ENCODE measurements around the gene ADAMTS16. TPM values are rescaled to one million over a fixed set of nuclear protein-coding genes. Genes with fewer than 3 reads are reported as not detected.

Gene ADAMTS16
- total RNA-seq, 1 experiment from 2014 or later: 0.28 TPM

DNA sequence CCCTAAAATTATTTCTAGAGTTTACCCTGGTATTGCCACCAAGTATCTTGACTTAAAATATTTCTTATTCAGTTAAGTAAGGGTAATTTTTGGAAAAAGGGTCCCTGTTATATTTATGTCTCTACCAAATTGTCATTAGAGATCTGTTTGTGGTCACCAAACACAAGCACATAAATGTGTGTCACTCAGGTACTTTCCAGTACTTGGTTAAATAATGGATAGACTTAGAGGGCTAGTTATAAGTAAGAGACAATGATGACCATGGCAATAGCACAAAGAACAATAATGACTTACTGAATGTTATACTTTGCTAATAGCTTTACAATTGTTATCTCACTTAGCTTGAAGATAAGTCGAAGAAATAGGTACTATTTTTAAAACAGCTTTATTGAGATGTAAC is 9.0 kb downstream of the ADAMTS16 start:
- no TSS peak for BruUV-seq (replicated peaks)
- no peak overlapping the region for H3K4me3 ChIP-seq (ENCODE audit: low read depth, low read length, poor library complexity, severe bottlenecking)
- no peaks in the 10 kb centered on the region for H3K4me1 ChIP-seq (ENCODE audit: insufficient read depth, low read length, poor library complexity, severe bottlenecking)
- no peak for DNase-seq (ENCODE audit: low spot score)
- H3K36me3 ChIP-seq (ENCODE audit: insufficient read depth, low read length, poor library complexity, severe bottlenecking): no peaks in the 10 kb centered on the region
- intact Hi-C loops (cut with micrococcal nuclease; ENCODE audit: unreplicated experiment): no loop called here
- no peak overlapping the region for H3K27ac ChIP-seq (ENCODE audit: low read depth, low read length, poor library complexity, severe bottlenecking)
- CTCF ChIA-PET: no interaction called here
- H3K27me3 ChIP-seq (replicated peaks; ENCODE audit: insufficient read depth, low read depth, low read length, poor library complexity): no peaks in the 10 kb centered on the region
- H3K9me3 ChIP-seq (ENCODE audit: low read depth, low read length, poor library complexity, severe bottlenecking): peaks cover 8% of the 10 kb centered on the region
- POLR2A ChIA-PET (ENCODE audit: low non-redundant PET): no interaction called here
- TF ChIP-seq, protein P1, sequence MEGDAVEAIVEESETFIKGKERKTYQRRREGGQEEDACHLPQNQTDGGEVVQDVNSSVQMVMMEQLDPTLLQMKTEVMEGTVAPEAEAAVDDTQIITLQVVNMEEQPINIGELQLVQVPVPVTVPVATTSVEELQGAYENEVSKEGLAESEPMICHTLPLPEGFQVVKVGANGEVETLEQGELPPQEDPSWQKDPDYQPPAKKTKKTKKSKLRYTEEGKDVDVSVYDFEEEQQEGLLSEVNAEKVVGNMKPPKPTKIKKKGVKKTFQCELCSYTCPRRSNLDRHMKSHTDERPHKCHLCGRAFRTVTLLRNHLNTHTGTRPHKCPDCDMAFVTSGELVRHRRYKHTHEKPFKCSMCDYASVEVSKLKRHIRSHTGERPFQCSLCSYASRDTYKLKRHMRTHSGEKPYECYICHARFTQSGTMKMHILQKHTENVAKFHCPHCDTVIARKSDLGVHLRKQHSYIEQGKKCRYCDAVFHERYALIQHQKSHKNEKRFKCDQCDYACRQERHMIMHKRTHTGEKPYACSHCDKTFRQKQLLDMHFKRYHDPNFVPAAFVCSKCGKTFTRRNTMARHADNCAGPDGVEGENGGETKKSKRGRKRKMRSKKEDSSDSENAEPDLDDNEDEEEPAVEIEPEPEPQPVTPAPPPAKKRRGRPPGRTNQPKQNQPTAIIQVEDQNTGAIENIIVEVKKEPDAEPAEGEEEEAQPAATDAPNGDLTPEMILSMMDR (conservative IDR thresholded peaks at IDR 0.05; ENCODE audit: low read depth, low read length): no peak
- no peak for TF ChIP-seq EZH2 (IDR thresholded peaks at IDR 0.05; ENCODE audit: borderline replicate concordance, low read depth, low read length, poor library complexity, severe bottlenecking)

DNA sequence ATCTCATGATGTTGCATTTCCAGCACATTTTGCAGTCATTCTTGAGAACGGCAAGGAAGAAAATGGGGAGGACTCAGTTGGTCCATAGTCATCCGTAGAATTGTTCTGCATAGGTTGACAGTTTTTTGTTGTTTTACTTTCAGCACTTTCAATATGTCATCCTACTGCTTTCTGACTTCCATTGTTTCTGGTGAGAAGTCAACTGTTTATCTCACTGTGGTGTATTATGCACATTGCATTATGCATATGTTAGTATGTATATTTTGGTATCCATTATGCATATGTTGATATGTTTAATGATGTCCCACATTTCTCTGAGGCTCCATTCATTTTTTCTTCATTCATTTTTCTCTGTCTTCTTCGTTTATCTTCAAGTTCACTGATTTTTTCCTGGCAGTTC is 10.5 kb downstream of the ADAMTS16 start:
- ChIA-PET CTCF (no interaction called here), POLR2A (ENCODE audit: low non-redundant PET) (no interaction called here)
- peaks cover 8% of the 10 kb centered on the region for H3K4me1 ChIP-seq (ENCODE audit: insufficient read depth, low read length, poor library complexity, severe bottlenecking)
- no peak for DNase-seq (ENCODE audit: low spot score)
- no peak overlapping the region for H3K27ac ChIP-seq (ENCODE audit: low read depth, low read length, poor library complexity, severe bottlenecking)
- BruUV-seq (replicated peaks): no TSS peak
- H3K36me3 ChIP-seq (ENCODE audit: insufficient read depth, low read length, poor library complexity, severe bottlenecking): no peaks in the 10 kb centered on the region
- no peak overlapping the region for H3K4me3 ChIP-seq (ENCODE audit: low read depth, low read length, poor library complexity, severe bottlenecking)
- peaks cover 8% of the 10 kb centered on the region for H3K9me3 ChIP-seq (ENCODE audit: low read depth, low read length, poor library complexity, severe bottlenecking)
- TF ChIP-seq, protein P1 (conservative IDR thresholded peaks at IDR 0.05; ENCODE audit: low read depth, low read length): no peak
- TF ChIP-seq EZH2 (IDR thresholded peaks at IDR 0.05; ENCODE audit: borderline replicate concordance, low read depth, low read length, poor library complexity, severe bottlenecking): no peak
- no peaks in the 10 kb centered on the region for H3K27me3 ChIP-seq (replicated peaks; ENCODE audit: insufficient read depth, low read depth, low read length, poor library complexity)
- intact Hi-C loops (cut with micrococcal nuclease; ENCODE audit: unreplicated experiment): no loop called here

DNA sequence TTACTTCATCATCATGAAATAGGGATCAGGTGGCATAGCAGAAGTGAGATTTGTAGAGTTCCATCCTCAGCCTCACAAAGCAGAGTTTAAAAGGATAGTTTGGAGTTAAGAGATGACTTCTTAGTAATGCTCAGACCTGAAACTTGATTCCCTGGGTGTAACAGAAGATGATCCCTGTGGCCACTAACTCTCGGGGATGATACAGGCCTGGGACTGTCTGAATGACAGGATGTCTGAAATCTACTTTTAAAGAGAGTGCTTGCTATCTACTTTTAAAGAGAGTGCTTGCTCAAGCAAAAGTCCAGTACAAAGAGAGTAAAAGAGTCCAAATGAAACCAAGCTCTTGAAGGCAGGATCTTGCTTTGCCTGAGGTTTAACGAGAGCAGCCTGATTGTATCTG is 14.6 kb downstream of the ADAMTS16 start:
- intact Hi-C loops (cut with micrococcal nuclease; ENCODE audit: unreplicated experiment): no loop called here
- no peak for DNase-seq (ENCODE audit: low spot score)
- H3K27me3 ChIP-seq (replicated peaks; ENCODE audit: insufficient read depth, low read depth, low read length, poor library complexity): no peaks in the 10 kb centered on the region
- ChIA-PET CTCF (no interaction called here), POLR2A (ENCODE audit: low non-redundant PET) (no interaction called here)
- no peak overlapping the region for H3K27ac ChIP-seq (ENCODE audit: low read depth, low read length, poor library complexity, severe bottlenecking)
- no peak overlapping the region for H3K4me3 ChIP-seq (ENCODE audit: low read depth, low read length, poor library complexity, severe bottlenecking)
- H3K4me1 ChIP-seq (ENCODE audit: insufficient read depth, low read length, poor library complexity, severe bottlenecking): peaks cover 12% of the 10 kb centered on the region
- H3K36me3 ChIP-seq (ENCODE audit: insufficient read depth, low read length, poor library complexity, severe bottlenecking): no peaks in the 10 kb centered on the region
- TF ChIP-seq EZH2 (IDR thresholded peaks at IDR 0.05; ENCODE audit: borderline replicate concordance, low read depth, low read length, poor library complexity, severe bottlenecking): no peak
- TF ChIP-seq, protein P1 (conservative IDR thresholded peaks at IDR 0.05; ENCODE audit: low read depth, low read length): no peak
- no TSS peak for BruUV-seq (replicated peaks)
- H3K9me3 ChIP-seq (ENCODE audit: low read depth, low read length, poor library complexity, severe bottlenecking): peaks cover 8% of the 10 kb centered on the region
